Muscle layer of duodenum (tissue), 2 donors: ENCODE results near the gene AMY1B.
"Not testable (repeated sequence)": the region's sequence is repeated elsewhere in the genome, so short reads cannot be mapped to it uniquely, and the experiment has no call there.

Source experiments
- H3K27ac ChIP-seq: one replicate; pipeline ENCODE4 v1.7.0; 2013; ENCODE audit warnings: mild to moderate bottlenecking, low read length
- H3K27me3 ChIP-seq: one replicate; pipeline ENCODE4 v1.7.0; 2013; ENCODE audit warnings: low read depth, mild to moderate bottlenecking, control low read depth, low read length
- H3K36me3 ChIP-seq, 2 donors: one replicate each; pipeline ENCODE4 v1.7.0; 2013; ENCODE audit warnings: low read length in 2 of 2, control low read depth in 1 of 2, mild to moderate bottlenecking in 1 of 2; ENCODE audit not compliant: insufficient read depth in 2 of 2, control insufficient read depth in 1 of 2
- H3K4me1 ChIP-seq, 2 donors: one replicate each; pipeline ENCODE4 v1.7.0; 2013; ENCODE audit warnings: low read length in 2 of 2, mild to moderate bottlenecking in 2 of 2, control low read depth in 1 of 2, moderate library complexity in 1 of 2; ENCODE audit not compliant: insufficient read depth in 2 of 2, control insufficient read depth in 1 of 2
- H3K4me3 ChIP-seq, 2 donors: one replicate each; pipeline ENCODE4 v1.7.0; 2013; ENCODE audit warnings: low read length in 2 of 2, low read depth in 1 of 2, mild to moderate bottlenecking in 1 of 2
- H3K9me3 ChIP-seq, 2 donors: one replicate each; pipeline ENCODE4 v1.7.0; 2013; ENCODE audit warnings: low read length in 2 of 2, control low read depth in 1 of 2, mild to moderate bottlenecking in 1 of 2; ENCODE audit not compliant: control insufficient read depth in 1 of 2
- donor health status: healthy.

Gene AMY1B

GRCh38 chr1:103696110-103696509 is at the start of gene AMY1B:
Gene AMY1B (minus strand): TSS chr1:103696210. CDS start chr1:103695639, 571 bp downstream.
- not testable (repeated sequence) for H3K36me3 ChIP-seq, H3K27ac ChIP-seq, H3K27me3 ChIP-seq, H3K9me3 ChIP-seq, H3K4me1 ChIP-seq, H3K4me3 ChIP-seq

- H3K27ac ChIP-seq, H3K9me3 ChIP-seq, H3K36me3 ChIP-seq, H3K27me3 ChIP-seq, H3K4me1 ChIP-seq, H3K4me3 ChIP-seq: not testable (repeated sequence)
These were observed 49.0 kb upstream of the AMY1B start for GRCh38 chr1:103745040-103745439.

DNA sequence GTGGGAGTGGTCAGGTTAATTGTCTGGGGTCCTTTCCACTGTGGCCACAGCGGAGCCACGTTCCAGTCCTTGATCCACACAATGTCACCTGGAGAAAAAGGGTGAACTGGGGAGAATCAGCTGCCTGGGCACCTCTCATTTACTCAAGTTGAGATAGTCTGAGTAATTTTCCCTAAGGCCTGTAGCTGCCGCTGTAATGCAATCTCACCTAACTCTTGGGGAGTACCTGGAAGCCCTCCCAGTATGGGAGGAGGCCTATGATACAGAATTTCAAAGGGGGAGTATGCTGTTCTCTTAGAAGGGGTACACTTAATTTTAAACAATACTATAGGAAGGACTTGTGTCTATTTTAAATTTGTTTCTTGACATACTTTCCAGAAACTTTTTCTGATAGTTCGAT is 48.4 kb upstream of the AMY1B start:
- H3K27ac ChIP-seq, H3K27me3 ChIP-seq, H3K4me1 ChIP-seq, H3K36me3 ChIP-seq, H3K9me3 ChIP-seq, H3K4me3 ChIP-seq: not testable (repeated sequence)

- not testable (repeated sequence) for H3K36me3 ChIP-seq, H3K9me3 ChIP-seq, H3K27ac ChIP-seq, H3K4me1 ChIP-seq, H3K27me3 ChIP-seq, H3K4me3 ChIP-seq
These were observed 42.0 kb upstream of the AMY1B start for GRCh38 chr1:103738031-103738430.

DNA sequence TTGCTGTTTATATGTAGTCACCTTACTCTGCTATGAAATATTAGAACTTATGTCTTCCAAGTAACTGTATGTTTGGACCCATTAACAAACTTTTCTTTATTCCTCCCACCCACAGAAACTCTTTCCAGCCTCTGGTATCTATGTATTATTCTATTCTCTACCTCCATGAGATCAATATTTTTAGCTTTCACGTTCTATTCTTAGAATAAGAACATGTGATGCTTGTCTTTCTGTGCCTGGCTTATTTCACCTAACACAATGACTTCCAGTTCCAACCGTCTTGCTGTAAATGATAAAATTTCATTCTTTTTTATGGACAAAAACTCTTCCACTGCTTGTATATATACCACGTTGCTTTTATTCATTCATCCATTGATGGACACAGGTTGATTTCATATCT is 39.3 kb upstream of the AMY1B start:
- H3K27me3 ChIP-seq, H3K9me3 ChIP-seq, H3K4me1 ChIP-seq, H3K36me3 ChIP-seq, H3K27ac ChIP-seq, H3K4me3 ChIP-seq: not testable (repeated sequence)

DNA sequence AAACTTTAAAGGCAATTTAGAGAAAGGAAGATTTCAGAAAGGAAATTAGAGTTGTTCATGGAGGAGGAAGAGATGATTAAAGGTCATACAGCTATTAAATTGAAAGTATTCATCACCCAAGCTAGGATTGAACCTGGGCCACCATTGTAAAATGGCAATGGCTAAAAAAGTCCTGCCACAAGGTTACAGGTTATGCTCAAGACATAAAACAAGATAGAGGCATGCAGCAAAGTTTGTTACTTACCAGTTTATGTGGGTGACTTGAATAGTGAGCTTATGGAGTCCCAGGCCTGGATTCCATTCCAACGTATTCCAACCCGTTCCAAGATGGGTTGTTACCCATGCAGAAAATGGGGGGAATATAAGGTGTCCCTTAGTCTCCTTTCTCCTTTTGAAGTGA is 25.5 kb upstream of the AMY1B start:
- not testable (repeated sequence) for H3K9me3 ChIP-seq, H3K27ac ChIP-seq, H3K4me3 ChIP-seq, H3K4me1 ChIP-seq, H3K36me3 ChIP-seq, H3K27me3 ChIP-seq

DNA sequence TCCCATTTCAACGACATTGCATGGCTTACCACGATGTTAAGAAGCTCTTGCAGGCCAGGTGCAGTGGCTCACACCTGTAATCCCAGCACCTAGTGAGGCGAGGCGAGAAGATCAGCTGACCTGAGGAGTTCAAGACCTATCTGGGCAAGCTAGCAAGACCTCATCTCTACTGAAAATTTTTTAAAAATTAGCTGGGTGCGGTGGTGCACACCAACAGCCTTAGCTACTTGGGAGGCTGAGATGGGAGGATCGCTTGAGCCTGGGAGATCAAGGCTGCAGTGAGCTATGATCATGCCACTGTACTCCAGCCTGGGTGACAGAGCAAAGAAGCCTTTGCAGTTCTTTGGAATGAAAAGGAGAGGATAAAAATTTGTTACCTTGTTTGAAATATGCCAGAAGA is 21.4 kb upstream of the AMY1B start:
- H3K4me1 ChIP-seq, H3K27ac ChIP-seq, H3K4me3 ChIP-seq, H3K27me3 ChIP-seq, H3K36me3 ChIP-seq, H3K9me3 ChIP-seq: not testable (repeated sequence)

GRCh38 chr1:103710381-103710780 is 14.4 kb upstream of the AMY1B start:
- H3K27ac ChIP-seq, H3K4me3 ChIP-seq, H3K4me1 ChIP-seq, H3K9me3 ChIP-seq, H3K36me3 ChIP-seq, H3K27me3 ChIP-seq: not testable (repeated sequence)

GRCh38 chr1:103707670-103708069 is 11.7 kb upstream of the AMY1B start:
- not testable (repeated sequence) for H3K36me3 ChIP-seq

GRCh38 chr1:103701256-103701655 is 5.2 kb upstream of the AMY1B start:
- not testable (repeated sequence) for H3K9me3 ChIP-seq, H3K4me1 ChIP-seq, H3K27me3 ChIP-seq, H3K4me3 ChIP-seq, H3K36me3 ChIP-seq, H3K27ac ChIP-seq

More at GRCh38 chr1:103707670-103708069, 11.7 kb upstream of the AMY1B start:
- H3K4me1 ChIP-seq, H3K9me3 ChIP-seq, H3K27ac ChIP-seq, H3K4me3 ChIP-seq, H3K27me3 ChIP-seq: not testable (repeated sequence)

DNA sequence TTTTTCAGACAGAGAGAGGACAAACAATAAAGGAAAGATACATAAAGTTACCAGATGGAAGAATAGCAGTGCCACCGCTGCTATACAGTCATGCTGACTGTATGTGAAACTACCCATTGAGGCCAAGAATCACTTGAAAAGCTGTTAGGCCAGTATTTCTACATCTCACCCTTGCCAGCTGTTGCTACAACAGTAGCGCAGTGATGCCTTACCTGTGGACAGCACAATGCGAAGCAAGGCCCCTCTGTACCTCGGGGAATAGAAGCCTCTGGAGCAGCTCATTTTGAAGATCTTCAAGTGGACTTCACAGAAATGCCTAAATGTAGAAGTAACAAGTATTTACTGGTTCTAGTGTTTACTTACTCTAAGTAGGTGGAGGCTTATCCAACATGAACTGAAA is 4.7 kb upstream of the AMY1B start:
- H3K36me3 ChIP-seq, H3K4me1 ChIP-seq, H3K4me3 ChIP-seq, H3K27ac ChIP-seq, H3K27me3 ChIP-seq, H3K9me3 ChIP-seq: not testable (repeated sequence)

GRCh38 chr1:103697430-103697829 is 1.4 kb upstream of the AMY1B start:
- H3K9me3 ChIP-seq, H3K4me1 ChIP-seq, H3K27me3 ChIP-seq, H3K4me3 ChIP-seq, H3K36me3 ChIP-seq, H3K27ac ChIP-seq: not testable (repeated sequence)

DNA sequence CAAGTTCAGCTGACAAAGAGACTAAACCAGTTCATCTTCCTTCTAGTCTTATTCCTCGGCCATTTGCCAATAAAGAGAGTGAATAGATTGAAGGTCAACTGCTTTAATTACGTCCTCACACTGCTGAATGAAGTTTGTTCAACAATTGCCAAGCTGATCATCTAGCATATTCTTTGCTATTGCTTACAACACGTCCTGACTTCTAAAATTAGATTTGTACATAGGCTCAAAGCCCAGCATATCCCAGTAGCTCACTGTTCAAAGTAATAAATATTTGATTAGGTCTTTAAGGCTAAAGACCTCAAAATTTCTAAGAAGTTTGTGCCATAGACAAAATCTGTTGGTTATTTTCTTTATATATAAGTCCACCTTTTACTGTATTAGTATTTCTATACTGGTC is 19.7 kb downstream of the AMY1B start:
- H3K27ac ChIP-seq, H3K27me3 ChIP-seq, H3K4me3 ChIP-seq, H3K4me1 ChIP-seq, H3K9me3 ChIP-seq, H3K36me3 ChIP-seq: not testable (repeated sequence)
